Ammon's horn (tissue), 1 donor: ENCODE measurements around the gene HERC5.
"Not testable (repeated sequence)": the region's sequence is repeated elsewhere in the genome, so short reads cannot be mapped to it uniquely, and the experiment has no call there.

Source experiments
- DNase-seq: peaks from one replicate; pipeline ENCODE4 v3.0.0-alpha.2; 2016; ENCODE audit warnings: low spot score

HERC5 gene

GRCh38 chr4:88456670-88457306 is at the start of gene HERC5:
Gene HERC5, plus strand, starts transcription at chr4:88457119. Its CDS starts 151 bp downstream, at chr4:88457270.
- DNase-seq, result peak; percentile 92

- no peak for DNase-seq
Observed at GRCh38 chr4:88409206-88409605, 47.7 kb upstream of the HERC5 start.

- DNase-seq, result no peak
Observed at GRCh38 chr4:88409789-88410188, 47.1 kb upstream of the HERC5 start.

GRCh38 chr4:88411491-88412096 is 45.3 kb upstream of the HERC5 start:
- no peak for DNase-seq

GRCh38 chr4:88413801-88414200 is 43.1 kb upstream of the HERC5 start:
- no peak for DNase-seq

GRCh38 chr4:88414755-88415154 is 42.2 kb upstream of the HERC5 start:
- no peak for DNase-seq

- DNase-seq, result no peak
Observed at GRCh38 chr4:88415982-88416381, 40.9 kb upstream of the HERC5 start.

- no peak for DNase-seq
Observed at GRCh38 chr4:88418411-88418810, 38.5 kb upstream of the HERC5 start.

- DNase-seq, result no peak
Observed at GRCh38 chr4:88419874-88420273, 37.0 kb upstream of the HERC5 start.

- no peak for DNase-seq
Observed at GRCh38 chr4:88420844-88421243, 36.1 kb upstream of the HERC5 start.

GRCh38 chr4:88422403-88422802 is 34.5 kb upstream of the HERC5 start:
- no peak for DNase-seq

- no peak for DNase-seq
Observed at GRCh38 chr4:88429401-88429800, 27.5 kb upstream of the HERC5 start.

- no peak for DNase-seq
Observed at GRCh38 chr4:88435987-88436693, 20.8 kb upstream of the HERC5 start.

GRCh38 chr4:88437873-88438272 is 19.0 kb upstream of the HERC5 start:
- DNase-seq, result not testable (repeated sequence)

GRCh38 chr4:88439161-88439760 is 17.7 kb upstream of the HERC5 start:
- DNase-seq, result no peak

- no peak for DNase-seq
Observed at GRCh38 chr4:88440146-88440545, 16.8 kb upstream of the HERC5 start.

GRCh38 chr4:88441696-88442095 is 15.2 kb upstream of the HERC5 start:
- no peak for DNase-seq

GRCh38 chr4:88442689-88443191 is 14.2 kb upstream of the HERC5 start:
- no peak for DNase-seq

GRCh38 chr4:88443486-88443885 is 13.4 kb upstream of the HERC5 start:
- DNase-seq, result no peak

GRCh38 chr4:88445252-88445651 is 11.7 kb upstream of the HERC5 start:
- DNase-seq, result no peak

GRCh38 chr4:88446124-88446523 is 10.8 kb upstream of the HERC5 start:
- DNase-seq, result no peak

- DNase-seq, result no peak
Observed at GRCh38 chr4:88447371-88448095, 9.4 kb upstream of the HERC5 start.
